A549 (cell line): ENCODE results near the gene NDUFB8. TPM values are rescaled to one million over a fixed set of nuclear protein-coding genes. Genes with fewer than 3 reads are reported as not detected.

Source experiments
- ATAC-seq, 2 experiments: fragments of 200-7000 bp in 1 of 2; fragments of >200 bp in 1 of 2; cut with Nextera tagmentation in 1 of 2; cut with Tn5 transposase in 1 of 2; 3 replicates each; pipeline versions ENCODE4 v1.8.0 to v1.9.1; 2018 to 2020; ENCODE audit warnings: mild to moderate bottlenecking in 1 of 2, moderate library complexity in 1 of 2
- CTCF ChIA-PET: fragments of 300-600 bp; sonication (Branson Sonifier 250); formaldehyde crosslinking; extraction: SDS; loops from one replicate; lab custom pipeline; 2021; ENCODE audit warnings: antibody characterized with exemption, inconsistent platforms; lab: Yijun Ruan, JAX
- POLR2A ChIA-PET: fragments of 350-600 bp; formaldehyde crosslinking; extraction: SDS; loops from one replicate; lab custom pipeline; 2021; ENCODE audit warnings: antibody characterized with exemption, inconsistent platforms; lab: Yijun Ruan, JAX
- DNase-seq, 2 experiments: peaks; one replicate each; pipeline versions ENCODE4 v3.0.0 to v3.0.0-alpha.2; 2011 to 2016; ENCODE audit warnings: low read depth in 1 of 2, low spot score in 1 of 2
- FAIRE-seq: peaks from 2 replicates; lab custom pipeline; 2011; peaks lifted over from hg19 to GRCh38; lab: Jason Lieb, UNC
- H3K27ac ChIP-seq, 2 experiments: fragments of >200 bp; sonication (Bioruptor Twin); formaldehyde crosslinking; 3 replicates each; pipeline ENCODE4 v1.5.1; 2016 to 2017
- H3K4me1 ChIP-seq: fragments of >200 bp; sonication (Bioruptor Twin); formaldehyde crosslinking; 3 replicates; pipeline ENCODE4 v1.6.1; 2016
- H3K4me2 ChIP-seq: fragments of >200 bp; sonication (Bioruptor Twin); formaldehyde crosslinking; 3 replicates; pipeline ENCODE4 v1.6.1; 2016
- H3K4me3 ChIP-seq: fragments of >200 bp; sonication (Bioruptor Twin); formaldehyde crosslinking; 3 replicates; pipeline ENCODE4 v1.5.1; 2016
- H3K9me3 ChIP-seq: fragments of >200 bp; sonication (Bioruptor Twin); formaldehyde crosslinking; 3 replicates; pipeline ENCODE4 v1.6.1; 2016
- ATOH8 ChIP-seq: fragments of 250-450 bp; sonication (Bioruptor Pico); IDR thresholded peaks from 2 replicates; pipeline ENCODE4 v1.5.0; 2020; ENCODE audit warnings: low read depth, mild to moderate bottlenecking, moderate library complexity
- CBX2 ChIP-seq: fragments of 200-600 bp; sonication (generic); IDR thresholded peaks from 2 replicates; pipeline ENCODE4 v1.6.1; 2016; ENCODE audit warnings: low read depth, mild to moderate bottlenecking, borderline replicate concordance
- CHD4 ChIP-seq: fragments of 200-600 bp; sonication (generic); IDR thresholded peaks from 2 replicates; pipeline ENCODE4 v1.6.1; 2016; ENCODE audit warnings: antibody characterized with exemption, mild to moderate bottlenecking, borderline replicate concordance
- CTCF ChIP-seq: fragments of >200 bp; sonication (Bioruptor Twin); formaldehyde crosslinking; IDR thresholded peaks from 3 replicates; pipeline ENCODE4 v1.5.1; 2016
- ELK1 ChIP-seq: fragments of 150-350 bp; IDR thresholded peaks from 2 replicates; pipeline ENCODE4 v1.6.1; 2014; ENCODE audit warnings: low read depth, mild to moderate bottlenecking, low read length
- EP300 ChIP-seq, 2 experiments: fragments of >200 bp; sonication (Bioruptor Twin); formaldehyde crosslinking; IDR thresholded peaks; 2 replicates in 1 of 2; 3 replicates in 1 of 2; pipeline ENCODE4 v1.6.1; 2016 to 2017
- HDAC2 ChIP-seq: fragments of 200-600 bp; sonication (generic); IDR thresholded peaks from 2 replicates; pipeline ENCODE4 v1.6.1; 2016
- HES2 ChIP-seq: fragments of >200 bp; sonication (Bioruptor Twin); formaldehyde crosslinking; IDR thresholded peaks from 2 replicates; pipeline ENCODE4 v1.6.1; 2016
- HMGXB4 ChIP-seq: fragments of 250-450 bp; sonication (Bioruptor Pico); IDR thresholded peaks from 2 replicates; pipeline ENCODE4 v1.5.0; 2021; ENCODE audit warnings: mild to moderate bottlenecking, moderate library complexity, borderline replicate concordance
- HOXA7 ChIP-seq: fragments of 250-450 bp; sonication (Bioruptor Pico); IDR thresholded peaks from 2 replicates; pipeline ENCODE4 v1.5.0; 2020; ENCODE audit warnings: mild to moderate bottlenecking, moderate library complexity
- JUN ChIP-seq, 2 experiments: fragments of >200 bp; sonication (Bioruptor Twin); formaldehyde crosslinking; IDR thresholded peaks; 2 replicates in 1 of 2; 3 replicates in 1 of 2; pipeline ENCODE4 v1.6.1; 2016 to 2017
- KDM1A ChIP-seq: fragments of 200-600 bp; sonication (generic); IDR thresholded peaks from 2 replicates; pipeline ENCODE4 v1.6.1; 2016; ENCODE audit warnings: low read depth, mild to moderate bottlenecking
- MYC ChIP-seq: IDR thresholded peaks from 2 replicates; pipeline ENCODE4 v1.6.1; 2012; ENCODE audit warnings: mild to moderate bottlenecking, inconsistent platforms, low read length, improper control_type of control experiment, borderline replicate concordance
- NFE2L2 ChIP-seq: fragments of 150-350 bp; conservative IDR thresholded peaks from 2 replicates; pipeline ENCODE4 v1.6.1; 2014; ENCODE audit warnings: low read length
- PBX3 ChIP-seq: IDR thresholded peaks from 2 replicates; pipeline ENCODE4 v1.6.1; 2012
- POLR2A ChIP-seq: IDR thresholded peaks from 2 replicates; pipeline ENCODE4 v1.6.1; 2012; ENCODE audit warnings: mild to moderate bottlenecking, low read length
- POLR2AphosphoS2 ChIP-seq: conservative IDR thresholded peaks from 2 replicates; pipeline ENCODE4 v1.6.1; 2012; ENCODE audit warnings: low read length, improper control_type of control experiment, inconsistent platforms
- RAD21 ChIP-seq, 2 experiments: fragments of >200 bp in 1 of 2; sonication (Bioruptor Twin) in 1 of 2; formaldehyde crosslinking in 1 of 2; IDR thresholded peaks in 1 of 2; conservative IDR thresholded peaks in 1 of 2; 2 replicates in 1 of 2; 3 replicates in 1 of 2; pipeline ENCODE4 v1.6.1; 2012 to 2018; ENCODE audit warnings: inconsistent platforms in 1 of 2
- RARB ChIP-seq: fragments of 250-450 bp; sonication (Bioruptor Pico); IDR thresholded peaks from 2 replicates; pipeline ENCODE4 v1.8.0; 2021; ENCODE audit warnings: mild to moderate bottlenecking, moderate library complexity
- RFX5 ChIP-seq: fragments of 450-650 bp; IDR thresholded peaks from 2 replicates; pipeline ENCODE4 v1.7.1; 2014; ENCODE audit warnings: antibody characterized with exemption, mild to moderate bottlenecking, moderate library complexity
- SMC3 ChIP-seq: fragments of >200 bp; sonication (Bioruptor Twin); formaldehyde crosslinking; IDR thresholded peaks from 3 replicates; pipeline ENCODE4 v1.6.1; 2018; ENCODE audit warnings: inconsistent platforms
- TP53 ChIP-seq: fragments of 250-450 bp; sonication (Bioruptor Pico); IDR thresholded peaks from 2 replicates; pipeline ENCODE4 v1.5.0; 2021; ENCODE audit warnings: mild to moderate bottlenecking, moderate library complexity
- USF2 ChIP-seq: fragments of 450-650 bp; IDR thresholded peaks from 2 replicates; pipeline ENCODE4 v1.6.1; 2014; ENCODE audit warnings: antibody characterized with exemption
- ZFP36 ChIP-seq: fragments of 450-650 bp; IDR thresholded peaks from 2 replicates; pipeline ENCODE4 v1.6.1; 2014; ENCODE audit warnings: borderline replicate concordance; ENCODE audit not compliant: partially characterized antibody
- ZSCAN20 ChIP-seq: fragments of 250-450 bp; sonication (Bioruptor Pico); IDR thresholded peaks from 2 replicates; pipeline ENCODE4 v1.8.0; 2022; ENCODE audit warnings: mild to moderate bottlenecking, moderate library complexity
- WGBS: methylation state at CpG from one replicate; pipeline ENCODE4 v1.1.6; 2017; ENCODE audit errors: missing lambda C conversion rate; 5-methylcytosine and 5-hydroxymethylcytosine counted together
- polyA plus RNA-seq, 4 experiments: library from polyadenylated mRNA; depleted of rRNA in 3 of 4; stranded (reverse); fragments of >200 nt; fragmentation: RNase III in 1 of 4; extraction: RNeasy Plus Mini Kit Qiagen cat#74134 plus additional on column Dnase treatment in 1 of 4; gene quantifications; 2 replicates in 3 of 4; 3 replicates in 1 of 4; pipeline ENCODE4 v1.2.3, GENCODE V29; 2011 to 2017

NDUFB8 gene
- polyA plus RNA-seq, 2 of the 4 experiments (the other 2 are of a cell fraction) = 221 to 333 TPM

GRCh38 chr10:100490531-100490930, 39.1 kb downstream of the NDUFB8 start:
- CTCF ChIA-PET = interaction anchor here (0.9 to 25.5 kb wide), 4 partner anchors 8 to 56 kb away, joined by 3 to 381 read pairs (median 86); partner anchors contain the start of gene SEC31B
- no peak for FAIRE-seq
- 58% methylated on average over 2 of the region's 2 CpGs for WGBS

GRCh38 chr10:100489396-100489795, 40.3 kb downstream of the NDUFB8 start:
- H3K27ac ChIP-seq = no peak overlapping the region
- H3K4me3 ChIP-seq = no peak overlapping the region
- FAIRE-seq (no peak), ATAC-seq (no peak), DNase-seq (no peak)
- H3K4me2 ChIP-seq = no peak overlapping the region
- 84% methylated on average over 5 of the region's 5 CpGs for WGBS
- no peaks in the 10 kb centered on the region for H3K4me1 ChIP-seq
- ChIA-PET POLR2A (interaction anchor here (1.0 kb wide), 1 partner anchor 202 kb away, joined by 3 read pairs; the partner anchor contains the start of gene BLOC1S2), CTCF (interaction anchor here (1.1 to 25.5 kb wide), 2 partner anchors 9 to 23 kb away, joined by 3 to 381 read pairs; partner anchors contain the start of gene SEC31B)
- no peaks in the 10 kb centered on the region for H3K9me3 ChIP-seq
- TF ChIP-seq MYC (no peak), USF2 (no peak), CBX2 (no peak), POLR2AphosphoS2 (no peak)

More at GRCh38 chr10:100490531-100490930, 39.1 kb downstream of the NDUFB8 start:
- H3K4me3 ChIP-seq = no peak overlapping the region
- TF ChIP-seq POLR2A (no peak), SMC3 (no peak), MYC (no peak), RAD21 (conservative IDR thresholded peaks at IDR 0.05 in 1 of 2, IDR thresholded peaks at IDR 0.05 in 1 of 2) (no peak), JUN (IDR thresholded peaks at IDR 0.05) (no peak), ZFP36 (no peak)
- no peak for ATAC-seq
- no peaks in the 10 kb centered on the region for H3K4me1 ChIP-seq
- POLR2A ChIA-PET = no interaction called here
- H3K27ac ChIP-seq = no peak overlapping the region
- no peak overlapping the region for H3K4me2 ChIP-seq
- no peaks in the 10 kb centered on the region for H3K9me3 ChIP-seq
- DNase-seq = no peak

GRCh38 chr10:100487529-100487928, 42.1 kb downstream of the NDUFB8 start:
- TF ChIP-seq RFX5 = no peak
- no peak for TF ChIP-seq HMGXB4
- no peak for TF ChIP-seq ZSCAN20 (CRISPR knock-in tag)
- TF ChIP-seq TP53 = no peak
- no peak for TF ChIP-seq RARB
- no peak for TF ChIP-seq CBX2
- no peak for TF ChIP-seq NFE2L2
- no peak for TF ChIP-seq CHD4
- no peak for TF ChIP-seq CTCF
- TF ChIP-seq ELK1 = no peak
- no peak for TF ChIP-seq KDM1A
- no peak for TF ChIP-seq HES2
- TF ChIP-seq ATOH8 (CRISPR knock-in tag) = no peak
- no peak for TF ChIP-seq PBX3
- no peak for TF ChIP-seq EP300 (IDR thresholded peaks at IDR 0.05)
- TF ChIP-seq HDAC2 = no peak
- TF ChIP-seq HOXA7 (CRISPR knock-in tag) = no peak
- 59% methylated on average over 4 of the region's 6 CpGs for WGBS
- FAIRE-seq = no peak
- Histone ChIP-seq H3K27ac (no peak overlapping the region), H3K4me3 (no peak overlapping the region), H3K9me3 (no peaks in the 10 kb centered on the region), H3K4me2 (no peak overlapping the region), H3K4me1 (no peaks in the 10 kb centered on the region)
- no peak for ATAC-seq
- no peak for DNase-seq
- CTCF ChIA-PET = interaction anchor here (0.7 to 25.5 kb wide), 5 partner anchors 11 to 149 kb away, joined by 3 to 381 read pairs (median 4); partner anchors contain the start of gene SEC31B
- POLR2A ChIA-PET = interaction anchor here (0.6 kb wide), 1 partner anchor 235 kb away, joined by 5 read pairs; no protein-coding TSS in a partner anchor
